ENCODE measurements around the gene IL18.
A peak's percentile ranks its signal among the peaks of the same experiment; 100 is the strongest.
"Not testable (repeated sequence)": the region's sequence is repeated elsewhere in the genome, so short reads cannot be mapped to it uniquely, and the experiment has no call there.

Gene IL18

GRCh38 chr11:112115386-112115785 lies 48.5 kb downstream of the IL18 start:
- FAIRE-seq: no peak

- no peak for FAIRE-seq
Observed at GRCh38 chr11:112114460-112114859, 49.4 kb downstream of the IL18 start.

GRCh38 chr11:112113539-112114457 lies 50.1 kb downstream of the IL18 start:
- peak; percentile 88 for FAIRE-seq

- no peak for FAIRE-seq
Observed at GRCh38 chr11:112106070-112106469, 57.8 kb downstream of the IL18 start.

GRCh38 chr11:112103446-112103845 lies 60.4 kb downstream of the IL18 start:
- FAIRE-seq: no peak

- no peak for FAIRE-seq
Observed at GRCh38 chr11:112100462-112100861, 63.4 kb downstream of the IL18 start.

- no peak for FAIRE-seq
Observed at GRCh38 chr11:112097734-112098528, 66.0 kb downstream of the IL18 start.

- FAIRE-seq: no peak
Observed at GRCh38 chr11:112096194-112096593, 67.7 kb downstream of the IL18 start.

- not testable (repeated sequence) for FAIRE-seq
Observed at GRCh38 chr11:112095302-112095701, 68.6 kb downstream of the IL18 start.
